Hematopoietic multipotent progenitor cell treated with erythropoietin and hydrocortisone succinate and interleukin-3 and kit ligand, for 8 days (in vitro differentiated cells): ENCODE measurements around the gene OGG1.
A peak's percentile ranks its signal among the peaks of the same experiment; 100 is the strongest.

Experiments used
- DNase-seq: peaks from one replicate; pipeline ENCODE4 v3.0.0-alpha.2; 2015

Gene OGG1

GRCh38 chr3:9787714-9788113, 38.0 kb downstream of the OGG1 start:
- DNase-seq = no peak

GRCh38 chr3:9791127-9791526, 41.4 kb downstream of the OGG1 start:
- no peak for DNase-seq

GRCh38 chr3:9791790-9792404, 42.1 kb downstream of the OGG1 start:
- no peak for DNase-seq

- DNase-seq = peak; percentile 96
These were observed 42.8 kb downstream of the OGG1 start, which contains the start of the genes ARPC4 and TADA3 for GRCh38 chr3:9792405-9793160. Gene ARPC4 (plus strand): TSS chr3:9793082. CDS start chr3:9793122, 40 bp downstream. Gene TADA3 (minus strand): TSS chr3:9792473. CDS start chr3:9791466, 1,007 bp downstream.

GRCh38 chr3:9793161-9793781, 43.5 kb downstream of the OGG1 start:
- DNase-seq = peak; percentile 71

- DNase-seq = no peak
These were observed 44.6 kb downstream of the OGG1 start for GRCh38 chr3:9794400-9794799.

- no peak for DNase-seq
These were observed 45.5 kb downstream of the OGG1 start for GRCh38 chr3:9795207-9795606.

GRCh38 chr3:9797196-9797945, 47.6 kb downstream of the OGG1 start:
- DNase-seq = no peak

- no peak for DNase-seq
These were observed 50.8 kb downstream of the OGG1 start for GRCh38 chr3:9800529-9800928.

GRCh38 chr3:9803494-9803893, 53.7 kb downstream of the OGG1 start:
- no peak for DNase-seq

GRCh38 chr3:9804996-9805395, 55.2 kb downstream of the OGG1 start:
- no peak for DNase-seq

GRCh38 chr3:9806137-9806536, 56.4 kb downstream of the OGG1 start:
- DNase-seq = no peak
